Activated CD8-positive, alpha-beta memory T cell treated with anti-CD3 and anti-CD28 coated beads for 48 hours (primary cell): Measurements from ENCODE around the gene ERC1.
"Not testable (repeated sequence)": the region's sequence is repeated elsewhere in the genome, so short reads cannot be mapped to it uniquely, and the experiment has no call there.

Experiments used
- DNase-seq, 3 experiments: peaks; one replicate each; pipeline ENCODE4 v3.0.0-alpha.2; 2020; ENCODE audit warnings: low read depth in 2 of 3, low spot score in 2 of 3

ERC1 gene

DNA sequence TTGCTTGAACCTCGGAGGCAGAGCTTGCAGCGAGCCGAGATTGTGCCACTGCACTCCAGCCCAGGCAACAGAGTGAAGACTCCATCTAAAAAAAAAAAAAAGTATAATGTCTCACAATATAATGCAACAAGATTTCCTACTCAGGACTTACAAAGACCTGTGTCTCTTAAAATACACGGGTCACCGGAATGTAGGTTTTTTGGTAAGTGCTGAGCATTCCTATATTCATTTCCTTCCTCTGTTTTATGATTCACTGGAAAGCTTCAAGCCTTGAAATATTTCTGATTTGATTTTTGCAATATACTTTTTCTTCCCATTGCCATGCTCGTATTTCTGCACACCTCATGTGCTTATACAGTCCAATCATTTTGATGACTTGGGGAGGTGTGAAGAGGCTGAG is 357.6 kb downstream of the ERC1 start:
- no peak for DNase-seq

GRCh38 chr12:1350055-1350933 is 359.3 kb downstream of the ERC1 start:
- no peak for DNase-seq

DNA sequence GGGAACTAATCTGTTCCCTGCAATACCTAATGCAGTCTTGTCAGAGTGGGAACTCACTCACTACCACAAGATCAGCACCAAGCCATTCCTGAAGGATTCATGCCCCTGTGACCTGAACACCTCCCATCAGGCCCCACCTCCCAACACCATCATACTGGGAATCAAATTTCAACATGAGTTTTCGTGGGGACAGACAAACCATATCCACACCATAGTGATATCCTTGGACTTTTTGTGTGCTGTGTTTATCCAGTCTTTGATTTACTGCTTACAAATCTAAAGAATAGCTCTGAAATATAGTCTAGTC is 359.9 kb downstream of the ERC1 start:
- DNase-seq: no peak

DNA sequence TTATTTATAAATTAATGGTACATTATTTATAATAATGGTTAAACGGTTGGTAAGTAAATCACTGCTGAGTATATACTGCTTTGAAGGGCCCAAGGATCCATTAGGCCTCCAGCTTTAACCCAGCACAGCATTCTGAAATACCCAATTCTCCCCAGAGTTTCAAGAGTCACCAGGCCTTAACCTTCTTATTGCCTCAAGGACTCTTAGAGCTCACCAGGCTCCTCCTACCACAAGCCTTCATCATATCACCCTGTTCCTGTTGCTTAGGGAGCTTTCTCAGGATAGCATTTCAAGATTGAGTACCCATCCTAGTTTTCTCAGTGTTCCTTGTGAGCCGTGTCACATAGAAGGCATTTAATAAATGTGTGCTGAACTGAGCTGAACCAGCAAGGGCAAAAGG is 360.9 kb downstream of the ERC1 start:
- no peak for DNase-seq

- DNase-seq: no peak
Measured at GRCh38 chr12:1353451-1353850, 362.4 kb downstream of the ERC1 start.

- DNase-seq: no peak
Measured at GRCh38 chr12:1355396-1355795, 364.4 kb downstream of the ERC1 start.

- DNase-seq: not testable (repeated sequence)
Measured at GRCh38 chr12:1355871-1356270, 364.8 kb downstream of the ERC1 start.

GRCh38 chr12:1356285-1356684 is 365.3 kb downstream of the ERC1 start:
- DNase-seq: no peak

- no peak for DNase-seq
Measured at GRCh38 chr12:1357171-1357570, 366.1 kb downstream of the ERC1 start.

DNA sequence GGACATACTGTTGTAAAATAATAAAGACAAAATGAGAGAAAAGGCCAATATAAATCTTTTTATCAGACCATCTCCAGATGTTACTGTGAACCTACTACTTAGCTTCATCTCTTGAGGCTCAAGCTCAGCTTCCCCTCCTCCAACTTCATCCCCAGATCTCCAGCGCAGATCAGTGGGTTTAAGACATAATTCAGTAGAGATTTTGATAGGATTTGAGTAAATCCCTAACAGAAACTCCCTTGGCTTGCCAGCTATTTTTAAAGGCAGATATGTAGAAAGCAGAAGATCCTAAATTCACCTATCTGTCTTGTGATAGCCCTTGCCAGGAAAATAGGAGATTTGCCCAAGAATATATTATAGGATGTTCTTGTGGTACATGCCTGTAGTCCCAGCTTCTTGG is 366.7 kb downstream of the ERC1 start:
- DNase-seq: no peak

DNA sequence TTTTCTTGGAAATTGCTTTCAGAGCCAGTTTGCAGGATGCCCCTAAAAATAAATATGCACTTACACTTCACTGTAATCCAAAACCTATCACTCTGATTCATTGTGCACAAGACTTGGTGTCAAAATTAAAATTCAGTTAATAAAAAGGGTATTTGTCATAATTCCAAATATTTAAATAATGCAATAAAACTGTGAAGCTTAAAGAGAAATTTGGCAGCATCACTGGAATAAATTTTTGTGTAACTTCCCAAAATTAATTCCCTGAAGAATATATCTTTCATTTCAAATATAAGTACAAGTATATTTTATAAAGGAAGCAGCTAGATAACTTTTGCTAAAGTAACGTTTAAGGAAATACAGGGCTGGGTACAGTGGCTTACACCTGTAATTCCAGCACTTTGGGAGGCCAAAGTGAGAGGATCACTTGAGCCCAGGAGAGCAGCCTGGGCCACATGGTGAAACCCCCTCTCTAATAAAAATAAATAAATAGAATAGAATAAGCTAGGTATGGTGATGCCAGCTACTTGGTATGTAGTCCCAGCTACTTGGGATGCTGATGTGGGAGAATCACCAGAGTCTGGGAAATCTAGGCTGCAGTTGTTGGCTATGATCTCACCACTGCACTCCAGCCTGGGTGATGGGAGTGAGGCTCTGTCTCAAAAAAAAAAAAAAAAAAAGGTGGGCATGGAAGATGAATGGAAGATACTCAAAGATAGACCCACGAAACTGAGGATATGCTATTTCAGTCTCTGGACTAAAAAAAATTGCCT is 369.6 kb downstream of the ERC1 start:
- DNase-seq: no peak

DNA sequence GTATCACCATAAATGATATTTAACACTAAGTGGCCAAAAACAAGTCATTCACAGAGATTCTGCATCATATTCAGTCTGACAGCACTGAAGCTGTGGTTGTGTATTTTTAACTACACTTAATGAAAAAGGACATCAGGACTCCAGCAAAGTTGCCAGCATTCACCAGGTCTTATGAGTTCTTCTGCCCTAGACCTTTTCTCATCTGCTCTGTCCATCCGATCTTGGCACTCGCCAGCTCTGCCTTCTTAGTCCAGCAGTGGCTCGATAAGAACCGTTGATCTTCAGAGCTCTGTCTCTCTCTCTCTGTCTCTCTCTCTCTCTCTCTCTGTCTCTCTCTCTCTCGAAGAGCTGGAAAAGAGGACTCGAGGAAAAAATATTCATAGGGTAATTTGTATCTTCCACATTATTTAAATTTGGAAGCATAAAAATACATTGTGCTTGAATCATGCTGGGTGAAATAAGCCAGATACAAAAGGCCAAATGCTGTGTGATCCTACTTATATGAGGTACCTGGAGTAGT is 371.2 kb downstream of the ERC1 start:
- no peak for DNase-seq

GRCh38 chr12:1365703-1366102 is 374.7 kb downstream of the ERC1 start:
- no peak for DNase-seq

- DNase-seq: no peak
Measured at GRCh38 chr12:1367331-1368291, 376.6 kb downstream of the ERC1 start.

- no peak for DNase-seq
Measured at GRCh38 chr12:1369460-1369859, 378.4 kb downstream of the ERC1 start.

- no peak for DNase-seq
Measured at GRCh38 chr12:1369938-1370500, 379.0 kb downstream of the ERC1 start.

DNA sequence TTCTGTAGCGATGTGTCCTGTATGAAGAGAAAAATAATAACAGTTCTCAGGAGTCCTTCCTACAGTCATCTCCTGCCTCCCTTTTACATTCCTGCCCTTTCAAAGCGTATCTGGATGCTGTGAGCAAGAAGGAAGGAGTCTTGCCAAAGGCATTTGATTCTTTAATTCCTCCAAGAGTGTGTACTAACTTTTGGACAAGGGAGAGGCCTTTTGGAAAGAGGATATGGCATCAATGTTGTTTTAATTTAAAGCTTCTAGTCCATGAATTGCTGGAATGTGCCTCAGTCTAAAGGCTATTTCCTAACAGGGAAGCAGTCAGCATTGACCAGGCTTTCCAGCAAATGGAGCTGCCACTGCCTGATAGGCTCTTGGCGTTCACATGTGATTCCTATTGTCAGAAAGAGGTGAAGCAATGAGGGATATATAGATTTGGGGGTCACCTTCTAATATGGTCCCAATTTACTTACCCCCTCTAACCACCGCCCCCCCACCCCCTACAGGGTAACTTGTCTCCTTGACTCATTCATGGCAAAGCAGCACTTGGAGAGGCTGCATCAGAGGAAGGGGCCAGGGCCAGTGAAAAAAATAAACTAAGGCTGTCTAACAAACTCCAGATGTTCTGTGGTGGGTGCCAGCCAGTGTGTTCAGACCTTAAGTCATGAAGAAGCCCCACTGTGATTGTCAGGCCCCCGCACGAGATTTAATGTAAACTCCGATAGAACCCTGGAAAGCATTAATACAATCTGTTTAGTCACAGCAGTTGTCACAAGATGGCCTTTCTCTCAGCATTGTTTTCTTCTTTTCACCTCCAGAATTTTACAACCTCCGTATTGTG is 383.1 kb downstream of the ERC1 start:
- DNase-seq: no peak

GRCh38 chr12:1375323-1375722 is 384.3 kb downstream of the ERC1 start:
- no peak for DNase-seq

GRCh38 chr12:1377117-1377516 is 386.1 kb downstream of the ERC1 start:
- DNase-seq: no peak

GRCh38 chr12:1377681-1378080 is 386.7 kb downstream of the ERC1 start:
- DNase-seq: no peak
